WTC11 (cell line): ENCODE data around the gene TTLL13. TPM values are rescaled to one million over a fixed set of nuclear protein-coding genes. Genes with fewer than 3 reads are reported as not detected.

Experiments used
- ATAC-seq: fragments of 200-7000 bp; cut with Tn5 transposase; 2 replicates; pipeline ENCODE4 v1.10.0; 2021; ENCODE audit warnings: mild to moderate bottlenecking, moderate library complexity
- CTCF ChIA-PET: fragments of 300-600 bp; sonication (Branson Sonifier 250); formaldehyde crosslinking; loops from one replicate; lab custom pipeline; 2021; ENCODE audit warnings: antibody characterized with exemption; lab: Charles Lee
- POLR2A ChIA-PET: fragments of 350-600 bp; sonication (Branson Sonifier 250); formaldehyde crosslinking; loops from one replicate; lab custom pipeline; 2021; ENCODE audit warnings: antibody characterized with exemption; lab: Charles Lee
- DNase-seq: peaks from one replicate; pipeline ENCODE4 v3.0.0; 2021; ENCODE audit warnings: low spot score
- H3K27ac Mint-ChIP-seq: 2 replicates; pipeline ENCODE4 v1.8.0; 2021; ENCODE audit warnings: mixed read lengths
- H3K27me3 Mint-ChIP-seq: 2 replicates; pipeline ENCODE4 v1.8.0; 2021; ENCODE audit warnings: low read depth, mild to moderate bottlenecking, moderate library complexity, mixed read lengths
- H3K36me3 Mint-ChIP-seq: 2 replicates; pipeline ENCODE4 v1.8.0; 2021; ENCODE audit warnings: mixed read lengths
- H3K4me1 Mint-ChIP-seq: 2 replicates; pipeline ENCODE4 v1.8.0; 2022; ENCODE audit warnings: mixed read lengths
- H3K4me3 Mint-ChIP-seq: 2 replicates; pipeline ENCODE4 v1.8.0; 2021; ENCODE audit warnings: mild to moderate bottlenecking, moderate library complexity, mixed read lengths
- H3K9me3 Mint-ChIP-seq: 2 replicates; pipeline ENCODE4 v1.8.0; 2021; ENCODE audit warnings: mixed read lengths
- EMX1 ChIP-seq: fragments of 250-450 bp; sonication (Bioruptor Pico); IDR thresholded peaks from 2 replicates; pipeline ENCODE4 v1.8.0; 2021; ENCODE audit warnings: mild to moderate bottlenecking
- ESRRA ChIP-seq: sonication (generic); formaldehyde crosslinking; IDR thresholded peaks from 2 replicates; pipeline ENCODE4 v1.8.1; 2022; ENCODE audit warnings: mild to moderate bottlenecking, missing genetic modification reagents, borderline replicate concordance
- FOXJ3 ChIP-seq: sonication (generic); formaldehyde crosslinking; IDR thresholded peaks from 2 replicates; pipeline ENCODE4 v1.9.0; 2021; ENCODE audit warnings: missing genetic modification reagents, mild to moderate bottlenecking, borderline replicate concordance
- FOXP1 ChIP-seq: sonication (generic); formaldehyde crosslinking; IDR thresholded peaks from 2 replicates; pipeline ENCODE4 v1.8.0; 2022; ENCODE audit warnings: missing genetic modification reagents, mild to moderate bottlenecking, moderate library complexity, borderline replicate concordance
- HMGA2 ChIP-seq: fragments of 250-450 bp; sonication (Bioruptor Pico); IDR thresholded peaks from 2 replicates; pipeline ENCODE4 v1.4.0; 2021; ENCODE audit warnings: mild to moderate bottlenecking, moderate library complexity
- JAZF1 ChIP-seq: fragments of 250-450 bp; sonication (Bioruptor Pico); IDR thresholded peaks from 2 replicates; pipeline ENCODE4 v1.9.0; 2021; ENCODE audit warnings: moderate library complexity, mild to moderate bottlenecking, inconsistent platforms
- NFATC4 ChIP-seq: fragments of 250-450 bp; sonication (Bioruptor Pico); IDR thresholded peaks from 2 replicates; pipeline ENCODE4 v1.9.0; 2021; ENCODE audit warnings: mild to moderate bottlenecking
- NFE2L1 ChIP-seq: sonication (generic); formaldehyde crosslinking; IDR thresholded peaks from 2 replicates; pipeline ENCODE4 v1.8.1; 2023; ENCODE audit warnings: missing genetic modification reagents
- SMAD4 ChIP-seq: sonication (generic); formaldehyde crosslinking; IDR thresholded peaks from 2 replicates; pipeline ENCODE4 v1.8.0; 2022; ENCODE audit warnings: mild to moderate bottlenecking, missing genetic modification reagents
- SP1 ChIP-seq: sonication (generic); formaldehyde crosslinking; conservative IDR thresholded peaks from 2 replicates; pipeline ENCODE4 v1.8.1; 2022; ENCODE audit warnings: missing genetic modification reagents
- TCF7 ChIP-seq: sonication (generic); formaldehyde crosslinking; IDR thresholded peaks from 2 replicates; pipeline ENCODE4 v1.8.0; 2022; ENCODE audit warnings: mild to moderate bottlenecking, low read depth, missing genetic modification reagents, moderate library complexity
- ZNF263 ChIP-seq: sonication (generic); formaldehyde crosslinking; IDR thresholded peaks from 2 replicates; pipeline ENCODE4 v1.8.1; 2022; ENCODE audit warnings: low read depth, mild to moderate bottlenecking, moderate library complexity, missing genetic modification reagents
- ZNF396 ChIP-seq: fragments of 250-450 bp; sonication (Bioruptor Pico); IDR thresholded peaks from 2 replicates; pipeline ENCODE4 v1.8.0; 2021; ENCODE audit warnings: mild to moderate bottlenecking, moderate library complexity, borderline replicate concordance
- ZNF423 ChIP-seq: fragments of 250-450 bp; sonication (Bioruptor Pico); IDR thresholded peaks from 2 replicates; pipeline ENCODE4 v2.1.2; 2022; ENCODE audit warnings: mild to moderate bottlenecking, moderate library complexity
- total RNA-seq: library from RNA; stranded (reverse); gene quantifications from 3 replicates; pipeline ENCODE4 v1.2.3, GENCODE V29; 2021
- TF ChIP-seq, protein P1 (sequence below): sonication (generic); formaldehyde crosslinking; IDR thresholded peaks from 2 replicates; pipeline ENCODE4 v1.8.1; 2023; ENCODE audit warnings: mild to moderate bottlenecking, missing genetic modification reagents, moderate library complexity
- TF ChIP-seq, protein P2 (sequence below): sonication (generic); formaldehyde crosslinking; IDR thresholded peaks from 2 replicates; pipeline ENCODE4 v1.8.1; 2022; ENCODE audit warnings: low read depth, missing genetic modification reagents, borderline replicate concordance
- TF ChIP-seq, protein P3 (sequence below): sonication (generic); formaldehyde crosslinking; IDR thresholded peaks from 2 replicates; pipeline ENCODE4 v1.8.0; 2022; ENCODE audit warnings: mild to moderate bottlenecking, missing genetic modification reagents
- TF ChIP-seq, protein P4 (sequence below): fragments of 250-450 bp; sonication (Bioruptor Pico); IDR thresholded peaks from 2 replicates; pipeline ENCODE4 v2.1.2; 2022; ENCODE audit warnings: mild to moderate bottlenecking, moderate library complexity
- TF ChIP-seq, protein P5 (sequence below): sonication (generic); formaldehyde crosslinking; conservative IDR thresholded peaks from 2 replicates; pipeline ENCODE4 v1.8.1; 2023; ENCODE audit warnings: mild to moderate bottlenecking, low read depth, missing genetic modification reagents, moderate library complexity
- TF ChIP-seq, protein P6 (sequence below): fragments of 250-450 bp; sonication (Bioruptor Pico); IDR thresholded peaks from 2 replicates; pipeline ENCODE4 v1.9.0; 2021; ENCODE audit warnings: mild to moderate bottlenecking
- TF ChIP-seq, protein P7 (sequence below): sonication (generic); formaldehyde crosslinking; IDR thresholded peaks from 2 replicates; pipeline ENCODE4 v1.8.0; 2023; ENCODE audit warnings: missing genetic modification reagents, mild to moderate bottlenecking, borderline replicate concordance

The TTLL13 gene
- total RNA-seq, 1 experiment from 2014 or later: 0.48 TPM

DNA sequence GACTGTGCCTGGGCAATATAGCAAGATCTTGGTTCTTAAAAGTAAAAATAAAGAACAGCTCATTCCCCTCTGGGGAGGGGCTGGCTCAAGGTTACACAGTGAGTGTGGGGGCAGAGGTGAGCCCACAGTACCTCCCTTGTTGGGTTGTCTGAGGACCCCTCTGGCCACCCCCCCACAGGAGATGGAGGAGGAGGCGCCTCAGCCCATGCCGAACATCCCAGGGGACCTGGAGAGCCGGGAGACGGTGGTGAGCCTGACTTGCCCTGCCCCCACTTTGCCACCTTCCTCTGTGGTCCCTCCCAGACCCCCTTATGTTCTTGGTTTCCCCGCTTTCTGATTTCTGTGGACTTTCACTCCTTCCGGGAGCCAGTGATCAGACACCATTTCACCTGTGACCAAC, 44.8 kb downstream of the TTLL13 start (continued):
- no peak for TF ChIP-seq EMX1
- TF ChIP-seq, protein P1, sequence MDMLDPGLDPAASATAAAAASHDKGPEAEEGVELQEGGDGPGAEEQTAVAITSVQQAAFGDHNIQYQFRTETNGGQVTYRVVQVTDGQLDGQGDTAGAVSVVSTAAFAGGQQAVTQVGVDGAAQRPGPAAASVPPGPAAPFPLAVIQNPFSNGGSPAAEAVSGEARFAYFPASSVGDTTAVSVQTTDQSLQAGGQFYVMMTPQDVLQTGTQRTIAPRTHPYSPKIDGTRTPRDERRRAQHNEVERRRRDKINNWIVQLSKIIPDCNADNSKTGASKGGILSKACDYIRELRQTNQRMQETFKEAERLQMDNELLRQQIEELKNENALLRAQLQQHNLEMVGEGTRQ (CRISPR knock-in tag): no peak

DNA sequence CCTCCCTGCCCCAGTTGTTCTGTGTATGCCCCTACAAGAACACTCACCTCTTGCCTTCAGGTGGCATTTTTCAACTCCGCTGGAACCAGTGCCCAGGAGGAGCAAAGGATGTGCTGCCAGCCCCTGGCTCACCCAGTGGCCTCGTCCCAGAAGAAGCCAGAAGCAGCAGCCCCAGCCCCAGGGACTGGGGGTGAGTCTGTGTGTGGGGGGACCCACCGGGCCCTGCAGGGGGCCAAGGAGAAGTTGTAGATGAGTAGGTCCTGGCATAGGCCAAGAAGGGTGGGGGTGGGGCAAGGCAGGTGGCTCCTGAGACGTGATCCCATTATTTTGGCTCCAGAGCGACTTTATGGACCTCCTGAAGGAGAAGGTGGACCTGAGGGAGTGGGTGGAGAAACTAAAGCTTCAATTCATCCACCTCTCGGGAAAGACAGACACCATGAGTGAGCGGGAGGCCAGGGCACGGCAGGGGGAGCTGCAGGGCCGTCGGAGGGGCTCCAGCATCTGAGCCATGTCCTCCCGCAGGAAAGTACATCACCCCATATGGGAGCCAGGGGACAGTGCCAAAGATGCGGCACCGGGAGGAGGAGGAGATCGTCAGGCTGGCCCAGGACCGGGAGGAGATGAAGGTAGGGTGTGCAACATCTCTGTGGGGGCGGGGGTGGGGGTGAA, 45.4 kb downstream of the TTLL13 start:
- Mint-ChIP-seq H3K4me1 (peaks cover 24% of the 10 kb centered on the region), H3K36me3 (no peaks in the 10 kb centered on the region), H3K27ac (peak overlapping the region; percentile 82; the same call in 1 of the 2 replicates), H3K27me3 (no peaks in the 10 kb centered on the region), H3K4me3 (no peak overlapping the region), H3K9me3 (no peaks in the 10 kb centered on the region)
- peak; percentile 39 for ATAC-seq
- POLR2A ChIA-PET: no interaction called here
- CTCF ChIA-PET: interaction anchor here (0.6 to 6.7 kb wide), 4 partner anchors 21 to 534 kb away, joined by 4 to 68 read pairs (median 6); no protein-coding TSS in a partner anchor
- DNase-seq: peak; percentile 33
- no peak for TF ChIP-seq SP1 (CRISPR knock-in tag)
- no peak for TF ChIP-seq TCF7 (CRISPR knock-in tag)
- TF ChIP-seq, protein P2, sequence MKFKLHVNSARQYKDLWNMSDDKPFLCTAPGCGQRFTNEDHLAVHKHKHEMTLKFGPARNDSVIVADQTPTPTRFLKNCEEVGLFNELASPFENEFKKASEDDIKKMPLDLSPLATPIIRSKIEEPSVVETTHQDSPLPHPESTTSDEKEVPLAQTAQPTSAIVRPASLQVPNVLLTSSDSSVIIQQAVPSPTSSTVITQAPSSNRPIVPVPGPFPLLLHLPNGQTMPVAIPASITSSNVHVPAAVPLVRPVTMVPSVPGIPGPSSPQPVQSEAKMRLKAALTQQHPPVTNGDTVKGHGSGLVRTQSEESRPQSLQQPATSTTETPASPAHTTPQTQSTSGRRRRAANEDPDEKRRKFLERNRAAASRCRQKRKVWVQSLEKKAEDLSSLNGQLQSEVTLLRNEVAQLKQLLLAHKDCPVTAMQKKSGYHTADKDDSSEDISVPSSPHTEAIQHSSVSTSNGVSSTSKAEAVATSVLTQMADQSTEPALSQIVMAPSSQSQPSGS: no peak
- TF ChIP-seq, protein P3, sequence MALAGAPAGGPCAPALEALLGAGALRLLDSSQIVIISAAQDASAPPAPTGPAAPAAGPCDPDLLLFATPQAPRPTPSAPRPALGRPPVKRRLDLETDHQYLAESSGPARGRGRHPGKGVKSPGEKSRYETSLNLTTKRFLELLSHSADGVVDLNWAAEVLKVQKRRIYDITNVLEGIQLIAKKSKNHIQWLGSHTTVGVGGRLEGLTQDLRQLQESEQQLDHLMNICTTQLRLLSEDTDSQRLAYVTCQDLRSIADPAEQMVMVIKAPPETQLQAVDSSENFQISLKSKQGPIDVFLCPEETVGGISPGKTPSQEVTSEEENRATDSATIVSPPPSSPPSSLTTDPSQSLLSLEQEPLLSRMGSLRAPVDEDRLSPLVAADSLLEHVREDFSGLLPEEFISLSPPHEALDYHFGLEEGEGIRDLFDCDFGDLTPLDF (CRISPR knock-in tag): no peak
- no peak for TF ChIP-seq FOXJ3 (CRISPR knock-in tag)
- no peak for TF ChIP-seq FOXP1 (CRISPR knock-in tag)
- no peak for TF ChIP-seq SMAD4 (CRISPR knock-in tag)
- TF ChIP-seq HMGA2: no peak
- no peak for TF ChIP-seq ZNF396 (CRISPR knock-in tag)
- TF ChIP-seq JAZF1 (CRISPR knock-in tag): no peak
- TF ChIP-seq ZNF423: no peak
- TF ChIP-seq, protein P4, sequence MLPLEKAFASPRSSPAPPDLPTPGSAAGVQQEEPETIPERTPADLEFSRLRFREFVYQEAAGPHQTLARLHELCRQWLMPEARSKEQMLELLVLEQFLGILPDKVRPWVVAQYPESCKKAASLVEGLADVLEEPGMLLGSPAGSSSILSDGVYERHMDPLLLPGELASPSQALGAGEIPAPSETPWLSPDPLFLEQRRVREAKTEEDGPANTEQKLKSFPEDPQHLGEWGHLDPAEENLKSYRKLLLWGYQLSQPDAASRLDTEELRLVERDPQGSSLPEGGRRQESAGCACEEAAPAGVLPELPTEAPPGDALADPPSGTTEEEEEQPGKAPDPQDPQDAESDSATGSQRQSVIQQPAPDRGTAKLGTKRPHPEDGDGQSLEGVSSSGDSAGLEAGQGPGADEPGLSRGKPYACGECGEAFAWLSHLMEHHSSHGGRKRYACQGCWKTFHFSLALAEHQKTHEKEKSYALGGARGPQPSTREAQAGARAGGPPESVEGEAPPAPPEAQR (CRISPR knock-in tag): no peak
- TF ChIP-seq, protein P5, sequence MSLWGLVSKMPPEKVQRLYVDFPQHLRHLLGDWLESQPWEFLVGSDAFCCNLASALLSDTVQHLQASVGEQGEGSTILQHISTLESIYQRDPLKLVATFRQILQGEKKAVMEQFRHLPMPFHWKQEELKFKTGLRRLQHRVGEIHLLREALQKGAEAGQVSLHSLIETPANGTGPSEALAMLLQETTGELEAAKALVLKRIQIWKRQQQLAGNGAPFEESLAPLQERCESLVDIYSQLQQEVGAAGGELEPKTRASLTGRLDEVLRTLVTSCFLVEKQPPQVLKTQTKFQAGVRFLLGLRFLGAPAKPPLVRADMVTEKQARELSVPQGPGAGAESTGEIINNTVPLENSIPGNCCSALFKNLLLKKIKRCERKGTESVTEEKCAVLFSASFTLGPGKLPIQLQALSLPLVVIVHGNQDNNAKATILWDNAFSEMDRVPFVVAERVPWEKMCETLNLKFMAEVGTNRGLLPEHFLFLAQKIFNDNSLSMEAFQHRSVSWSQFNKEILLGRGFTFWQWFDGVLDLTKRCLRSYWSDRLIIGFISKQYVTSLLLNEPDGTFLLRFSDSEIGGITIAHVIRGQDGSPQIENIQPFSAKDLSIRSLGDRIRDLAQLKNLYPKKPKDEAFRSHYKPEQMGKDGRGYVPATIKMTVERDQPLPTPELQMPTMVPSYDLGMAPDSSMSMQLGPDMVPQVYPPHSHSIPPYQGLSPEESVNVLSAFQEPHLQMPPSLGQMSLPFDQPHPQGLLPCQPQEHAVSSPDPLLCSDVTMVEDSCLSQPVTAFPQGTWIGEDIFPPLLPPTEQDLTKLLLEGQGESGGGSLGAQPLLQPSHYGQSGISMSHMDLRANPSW (CRISPR knock-in tag): no peak
- TF ChIP-seq ZNF263: no peak
- TF ChIP-seq, protein P6, sequence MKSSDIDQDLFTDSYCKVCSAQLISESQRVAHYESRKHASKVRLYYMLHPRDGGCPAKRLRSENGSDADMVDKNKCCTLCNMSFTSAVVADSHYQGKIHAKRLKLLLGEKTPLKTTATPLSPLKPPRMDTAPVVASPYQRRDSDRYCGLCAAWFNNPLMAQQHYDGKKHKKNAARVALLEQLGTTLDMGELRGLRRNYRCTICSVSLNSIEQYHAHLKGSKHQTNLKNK (CRISPR knock-in tag): no peak
- TF ChIP-seq, protein P7, sequence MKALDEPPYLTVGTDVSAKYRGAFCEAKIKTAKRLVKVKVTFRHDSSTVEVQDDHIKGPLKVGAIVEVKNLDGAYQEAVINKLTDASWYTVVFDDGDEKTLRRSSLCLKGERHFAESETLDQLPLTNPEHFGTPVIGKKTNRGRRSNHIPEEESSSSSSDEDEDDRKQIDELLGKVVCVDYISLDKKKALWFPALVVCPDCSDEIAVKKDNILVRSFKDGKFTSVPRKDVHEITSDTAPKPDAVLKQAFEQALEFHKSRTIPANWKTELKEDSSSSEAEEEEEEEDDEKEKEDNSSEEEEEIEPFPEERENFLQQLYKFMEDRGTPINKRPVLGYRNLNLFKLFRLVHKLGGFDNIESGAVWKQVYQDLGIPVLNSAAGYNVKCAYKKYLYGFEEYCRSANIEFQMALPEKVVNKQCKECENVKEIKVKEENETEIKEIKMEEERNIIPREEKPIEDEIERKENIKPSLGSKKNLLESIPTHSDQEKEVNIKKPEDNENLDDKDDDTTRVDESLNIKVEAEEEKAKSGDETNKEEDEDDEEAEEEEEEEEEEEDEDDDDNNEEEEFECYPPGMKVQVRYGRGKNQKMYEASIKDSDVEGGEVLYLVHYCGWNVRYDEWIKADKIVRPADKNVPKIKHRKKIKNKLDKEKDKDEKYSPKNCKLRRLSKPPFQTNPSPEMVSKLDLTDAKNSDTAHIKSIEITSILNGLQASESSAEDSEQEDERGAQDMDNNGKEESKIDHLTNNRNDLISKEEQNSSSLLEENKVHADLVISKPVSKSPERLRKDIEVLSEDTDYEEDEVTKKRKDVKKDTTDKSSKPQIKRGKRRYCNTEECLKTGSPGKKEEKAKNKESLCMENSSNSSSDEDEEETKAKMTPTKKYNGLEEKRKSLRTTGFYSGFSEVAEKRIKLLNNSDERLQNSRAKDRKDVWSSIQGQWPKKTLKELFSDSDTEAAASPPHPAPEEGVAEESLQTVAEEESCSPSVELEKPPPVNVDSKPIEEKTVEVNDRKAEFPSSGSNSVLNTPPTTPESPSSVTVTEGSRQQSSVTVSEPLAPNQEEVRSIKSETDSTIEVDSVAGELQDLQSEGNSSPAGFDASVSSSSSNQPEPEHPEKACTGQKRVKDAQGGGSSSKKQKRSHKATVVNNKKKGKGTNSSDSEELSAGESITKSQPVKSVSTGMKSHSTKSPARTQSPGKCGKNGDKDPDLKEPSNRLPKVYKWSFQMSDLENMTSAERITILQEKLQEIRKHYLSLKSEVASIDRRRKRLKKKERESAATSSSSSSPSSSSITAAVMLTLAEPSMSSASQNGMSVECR (CRISPR knock-in tag): no peak
- TF ChIP-seq NFE2L1 (CRISPR knock-in tag): no peak
- no peak for TF ChIP-seq NFATC4 (CRISPR knock-in tag)
- no peak for TF ChIP-seq ESRRA (CRISPR knock-in tag)
